Occipital lobe (tissue), 2 donors: Measurements from ENCODE around the gene CACNA1D. TPM values are rescaled to one million over a fixed set of nuclear protein-coding genes. Genes with fewer than 3 reads are reported as not detected.

Experiments used
- DNase-seq: peaks from one replicate; lab custom pipeline; 2025; lab: John Stamatoyannopoulos, UW
- total RNA-seq: library from RNA; depleted of rRNA; stranded (reverse); fragments of >200 nt; gene quantifications from one replicate; pipeline ENCODE4 v1.2.3, GENCODE V29; 2014

CACNA1D gene
- total RNA-seq, 1 donor from 2014 or later = 14.0 TPM

- no peak for DNase-seq
Observed at GRCh38 chr3:53805463-53806159, 311.2 kb downstream of the CACNA1D start.

DNA sequence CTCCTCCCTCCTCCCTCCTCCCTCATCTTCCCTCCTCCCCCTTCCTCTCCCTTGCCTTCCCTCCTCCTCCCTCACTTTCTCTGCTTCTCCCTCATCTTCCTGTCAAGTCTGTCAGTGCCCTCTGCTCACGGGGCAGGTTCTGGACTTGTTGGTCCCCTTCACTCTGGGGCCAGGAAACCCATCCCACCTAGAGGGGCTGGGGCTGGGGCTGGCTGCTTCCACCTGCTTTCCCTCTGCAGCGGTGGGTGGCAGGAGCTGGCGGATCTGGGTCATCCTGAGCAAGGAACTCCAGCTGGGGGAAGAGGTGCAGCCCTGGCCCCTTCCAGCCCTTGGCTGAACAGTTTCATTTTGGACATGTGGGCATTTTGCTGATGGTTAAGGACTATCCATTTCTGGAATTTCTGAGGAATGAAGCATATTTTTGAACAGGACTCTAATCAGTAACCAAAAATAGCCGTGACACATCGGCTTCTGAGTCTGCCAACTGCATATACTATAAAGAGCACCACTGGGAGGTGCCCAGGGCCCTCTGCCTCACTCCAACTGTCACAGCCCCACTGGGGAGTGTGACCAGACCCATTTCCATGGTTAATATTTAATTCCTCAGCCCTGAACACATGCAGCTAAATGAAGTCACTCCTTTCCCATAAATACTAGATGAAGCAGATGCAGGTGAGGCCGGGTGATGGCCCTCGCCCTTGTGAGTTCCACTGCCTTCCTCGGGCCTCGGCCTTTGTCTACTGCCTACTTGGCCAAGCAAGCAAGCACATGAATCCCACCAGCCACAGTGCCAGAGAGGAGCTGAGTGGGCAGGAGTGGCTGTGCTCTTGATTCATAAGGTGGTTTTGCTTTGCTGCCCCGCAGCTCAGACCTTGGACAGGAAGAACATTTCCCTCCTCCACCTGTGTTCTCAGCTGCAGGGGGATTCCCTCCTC is 312.0 kb downstream of the CACNA1D start:
- DNase-seq = peak; percentile 45

- no peak for DNase-seq
Observed at GRCh38 chr3:53807117-53807810, 312.9 kb downstream of the CACNA1D start.

DNA sequence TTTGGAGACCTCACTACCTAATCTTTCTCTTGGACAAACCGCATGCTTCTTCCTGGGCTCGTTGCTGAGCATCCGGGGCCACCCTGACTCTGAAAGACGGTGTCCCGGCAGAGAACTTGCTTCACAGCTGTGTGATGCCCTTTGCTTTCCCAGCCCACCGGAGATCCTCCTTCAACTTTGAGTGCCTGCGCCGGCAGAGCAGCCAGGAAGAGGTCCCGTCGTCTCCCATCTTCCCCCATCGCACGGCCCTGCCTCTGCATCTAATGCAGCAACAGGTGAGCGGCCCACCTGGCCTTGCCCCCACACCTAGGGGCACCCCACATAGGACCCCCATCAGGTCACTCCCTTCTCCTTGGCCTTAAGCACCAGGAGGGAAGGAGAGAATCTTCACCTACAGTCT is 314.1 kb downstream of the CACNA1D start:
- DNase-seq = no peak

GRCh38 chr3:53809267-53809666 is 314.9 kb downstream of the CACNA1D start:
- DNase-seq = no peak

DNA sequence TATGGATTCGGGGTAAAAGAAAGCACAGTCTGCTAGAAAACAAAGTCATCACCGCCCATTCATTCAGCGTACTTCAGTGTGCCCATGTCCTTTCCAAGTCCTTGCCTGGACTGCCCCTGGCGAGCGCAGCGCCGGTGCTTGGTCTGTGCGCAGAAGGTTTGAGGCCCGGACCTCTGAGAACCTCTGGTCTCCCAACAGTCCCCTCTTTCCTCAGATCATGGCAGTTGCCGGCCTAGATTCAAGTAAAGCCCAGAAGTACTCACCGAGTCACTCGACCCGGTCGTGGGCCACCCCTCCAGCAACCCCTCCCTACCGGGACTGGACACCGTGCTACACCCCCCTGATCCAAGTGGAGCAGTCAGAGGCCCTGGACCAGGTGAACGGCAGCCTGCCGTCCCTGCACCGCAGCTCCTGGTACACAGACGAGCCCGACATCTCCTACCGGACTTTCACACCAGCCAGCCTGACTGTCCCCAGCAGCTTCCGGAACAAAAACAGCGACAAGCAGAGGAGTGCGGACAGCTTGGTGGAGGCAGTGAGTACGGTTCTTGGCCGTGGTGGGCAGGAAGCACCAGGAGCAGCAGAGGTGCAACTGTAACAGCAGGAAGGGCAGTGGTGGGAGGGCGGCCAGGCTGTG is 315.5 kb downstream of the CACNA1D start:
- DNase-seq = peak; percentile 25

- no peak for DNase-seq
Observed at GRCh38 chr3:53811143-53811927, 316.9 kb downstream of the CACNA1D start.

DNA sequence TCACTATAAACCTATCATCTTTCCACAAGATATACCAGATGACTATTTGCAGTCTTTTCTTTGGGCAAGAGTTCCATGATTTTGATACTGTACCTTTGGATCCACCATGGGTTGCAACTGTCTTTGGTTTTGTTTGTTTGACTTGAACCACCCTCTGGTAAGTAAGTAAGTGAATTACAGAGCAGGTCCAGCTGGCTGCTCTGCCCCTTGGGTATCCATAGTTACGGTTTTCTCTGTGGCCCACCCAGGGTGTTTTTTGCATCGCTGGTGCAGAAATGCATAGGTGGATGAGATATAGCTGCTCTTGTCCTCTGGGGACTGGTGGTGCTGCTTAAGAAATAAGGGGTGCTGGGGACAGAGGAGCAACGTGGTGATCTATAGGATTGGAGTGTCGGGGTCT is 318.0 kb downstream of the CACNA1D start:
- DNase-seq = no peak

DNA sequence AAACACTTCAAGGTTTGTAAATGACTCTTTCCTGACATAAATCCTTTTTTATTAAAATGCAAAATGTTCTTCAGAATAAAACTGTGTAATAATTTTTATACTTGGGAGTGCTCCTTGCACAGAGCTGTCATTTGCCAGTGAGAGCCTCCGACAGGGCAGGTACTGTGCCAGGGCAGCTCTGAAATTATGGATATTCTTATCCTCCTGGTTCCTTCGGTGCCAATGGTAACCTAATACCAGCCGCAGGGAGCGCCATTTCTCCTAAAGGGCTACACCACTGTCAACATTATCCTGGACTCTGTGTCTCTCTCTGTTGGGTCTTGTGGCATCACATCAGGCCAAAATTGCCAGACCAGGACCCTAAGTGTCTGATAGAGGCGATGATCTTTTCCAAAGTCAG is 318.8 kb downstream of the CACNA1D start:
- DNase-seq = no peak

- no peak for DNase-seq
Observed at GRCh38 chr3:53813876-53814275, 319.5 kb downstream of the CACNA1D start.

GRCh38 chr3:53815067-53815466 is 320.7 kb downstream of the CACNA1D start:
- DNase-seq = no peak

DNA sequence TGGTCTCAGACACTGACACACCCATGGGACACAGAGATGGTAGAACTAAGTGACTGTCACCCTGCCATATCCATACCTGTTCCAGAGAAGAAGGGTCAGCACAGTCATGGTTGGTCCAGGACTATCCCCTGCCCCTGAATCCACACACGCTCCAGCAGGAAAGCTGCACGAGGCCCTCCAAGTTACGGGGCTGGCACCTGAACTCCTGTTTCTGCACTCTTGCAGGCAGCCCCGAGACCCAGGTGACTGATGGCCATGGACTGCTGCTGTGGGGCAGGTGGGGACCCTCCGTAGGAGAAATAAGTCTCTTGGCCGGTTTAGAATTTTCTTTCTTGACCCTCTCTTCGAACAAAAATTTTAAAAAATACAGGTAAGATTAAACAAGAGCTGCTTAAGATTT is 321.2 kb downstream of the CACNA1D start:
- DNase-seq = no peak

DNA sequence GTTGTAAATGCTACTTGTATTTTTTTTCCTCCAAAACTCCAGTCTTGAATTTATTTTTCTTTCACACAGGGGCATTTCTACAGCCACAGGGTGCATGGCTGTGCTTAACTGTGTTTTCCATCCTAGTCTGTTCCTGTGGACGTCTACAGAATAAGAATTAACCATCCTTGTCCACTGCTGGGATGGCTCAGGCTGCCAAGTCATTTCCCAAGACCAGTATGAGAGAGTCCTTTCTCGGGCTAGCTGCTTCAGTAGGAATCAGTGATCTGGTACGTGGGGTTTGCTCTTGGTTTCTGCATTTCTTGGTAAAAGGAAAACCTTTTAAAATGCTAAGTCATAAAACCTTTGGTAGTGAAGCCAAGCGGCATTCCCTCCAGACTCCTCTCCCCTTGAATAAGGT is 322.0 kb downstream of the CACNA1D start:
- no peak for DNase-seq

DNA sequence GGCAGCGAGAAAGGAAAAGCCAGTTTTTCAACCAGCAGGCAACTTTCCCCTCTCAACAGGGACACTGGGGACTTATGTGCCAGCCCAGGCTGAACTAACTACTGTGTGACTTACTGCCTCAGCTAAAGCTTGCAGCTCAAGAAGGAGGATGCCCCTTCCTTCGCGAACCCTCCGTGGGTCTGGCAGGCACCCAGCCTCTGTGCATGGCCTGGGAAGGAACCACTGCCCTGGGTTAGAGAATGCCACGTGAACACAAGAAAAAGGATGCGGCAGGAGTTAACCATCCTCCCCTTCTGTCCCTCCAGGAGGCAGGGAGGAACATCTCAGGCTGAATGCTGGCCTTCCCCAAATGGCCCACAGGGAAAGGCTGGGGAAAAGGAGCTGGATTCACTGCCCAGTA is 322.8 kb downstream of the CACNA1D start:
- DNase-seq = no peak

- DNase-seq = no peak
Observed at GRCh38 chr3:53817809-53818208, 323.4 kb downstream of the CACNA1D start.

GRCh38 chr3:53818221-53819162 is 324.1 kb downstream of the CACNA1D start:
- DNase-seq = no peak

DNA sequence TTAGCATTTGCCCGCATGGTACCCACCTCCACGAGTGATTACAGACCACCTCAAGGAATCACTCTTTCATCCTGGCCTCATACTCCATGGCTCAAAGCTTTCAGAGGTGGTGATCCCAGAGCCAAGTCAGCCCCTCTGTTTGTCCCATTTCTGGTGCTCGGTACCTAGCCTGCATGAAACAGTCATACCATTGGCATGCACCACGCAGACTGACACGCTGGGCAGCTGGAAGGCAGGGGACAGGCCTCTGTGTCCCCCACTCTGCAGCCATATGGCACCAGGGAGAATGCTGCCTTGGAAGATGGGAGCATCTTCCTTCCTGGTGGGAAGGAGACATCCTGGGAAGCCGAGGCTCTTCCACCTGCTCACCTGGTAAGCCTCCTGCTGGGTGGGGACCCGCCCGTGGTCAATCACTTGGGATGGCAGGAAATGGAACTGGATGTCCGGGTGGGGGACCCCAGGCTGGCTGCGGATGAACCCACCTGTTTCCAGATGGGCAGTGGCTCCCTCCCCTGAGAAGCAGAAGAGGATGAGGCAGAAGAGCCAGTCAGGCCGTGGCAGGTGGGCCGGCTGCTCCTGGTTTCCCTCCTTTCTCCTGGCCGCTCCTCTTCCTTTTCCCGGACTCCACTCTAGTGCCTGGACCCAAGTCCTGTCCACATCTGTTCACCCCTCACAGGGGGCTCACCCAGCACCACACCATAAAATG is 324.9 kb downstream of the CACNA1D start:
- no peak for DNase-seq

- no peak for DNase-seq
Observed at GRCh38 chr3:53820084-53820483, 325.7 kb downstream of the CACNA1D start.
